Measurements from ENCODE around the gene RAI2.

The RAI2 gene

GRCh38 chrX:17831255-17831654, 29.8 kb downstream of the RAI2 start:
- in situ Hi-C loops (cut with MboI; ENCODE audit: low pct_unique_long_range_greater_than_20kb, low sequenced_read_pairs): no loop called here
- DNase-seq: no peak

GRCh38 chrX:17830211-17830610, 30.9 kb downstream of the RAI2 start:
- in situ Hi-C loops (cut with MboI; ENCODE audit: low pct_unique_long_range_greater_than_20kb, low sequenced_read_pairs): no loop called here
- DNase-seq: no peak

DNA sequence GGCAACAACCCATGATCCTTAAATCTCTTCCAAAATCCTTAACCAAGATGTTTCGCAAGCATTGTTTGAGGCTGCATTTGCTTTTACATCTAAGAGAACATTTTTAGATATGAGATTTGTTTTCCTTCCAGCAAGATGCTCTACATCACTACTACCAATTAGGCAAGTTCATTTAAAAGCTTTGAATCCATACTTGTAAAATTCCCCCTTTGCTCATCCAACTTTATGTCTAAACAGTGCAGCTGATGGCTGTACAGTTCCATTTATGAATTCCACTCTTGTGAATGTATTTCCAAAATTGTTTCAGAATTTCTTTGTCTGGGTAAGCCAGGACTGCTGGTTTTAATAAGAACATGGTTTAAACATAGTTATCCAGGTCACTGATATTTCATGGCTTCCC, 31.5 kb downstream of the RAI2 start:
- in situ Hi-C loops (cut with MboI; ENCODE audit: low pct_unique_long_range_greater_than_20kb, low sequenced_read_pairs): no loop called here
- DNase-seq: no peak

DNA sequence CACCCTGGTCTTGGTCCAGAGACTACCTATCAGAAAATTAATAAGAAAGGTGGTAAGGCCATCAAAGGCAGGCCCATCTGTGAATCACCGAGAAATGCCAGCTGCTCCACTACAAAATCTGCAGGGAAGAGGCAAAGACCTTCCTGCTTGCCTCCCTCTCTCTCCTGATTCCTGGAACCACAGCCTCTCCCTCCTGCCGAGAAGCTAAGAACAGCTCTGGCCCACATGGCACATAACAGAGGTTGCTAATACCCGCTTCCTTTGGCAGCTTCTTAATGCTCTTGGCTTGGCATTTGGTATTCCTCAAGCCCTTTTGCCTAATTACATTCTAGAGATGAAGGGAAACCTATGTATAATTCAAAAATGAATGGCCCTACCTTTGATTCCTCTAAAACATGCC, 32.9 kb downstream of the RAI2 start:
- in situ Hi-C loops (cut with MboI; ENCODE audit: low pct_unique_long_range_greater_than_20kb, low sequenced_read_pairs): no loop called here
- no peak for DNase-seq

DNA sequence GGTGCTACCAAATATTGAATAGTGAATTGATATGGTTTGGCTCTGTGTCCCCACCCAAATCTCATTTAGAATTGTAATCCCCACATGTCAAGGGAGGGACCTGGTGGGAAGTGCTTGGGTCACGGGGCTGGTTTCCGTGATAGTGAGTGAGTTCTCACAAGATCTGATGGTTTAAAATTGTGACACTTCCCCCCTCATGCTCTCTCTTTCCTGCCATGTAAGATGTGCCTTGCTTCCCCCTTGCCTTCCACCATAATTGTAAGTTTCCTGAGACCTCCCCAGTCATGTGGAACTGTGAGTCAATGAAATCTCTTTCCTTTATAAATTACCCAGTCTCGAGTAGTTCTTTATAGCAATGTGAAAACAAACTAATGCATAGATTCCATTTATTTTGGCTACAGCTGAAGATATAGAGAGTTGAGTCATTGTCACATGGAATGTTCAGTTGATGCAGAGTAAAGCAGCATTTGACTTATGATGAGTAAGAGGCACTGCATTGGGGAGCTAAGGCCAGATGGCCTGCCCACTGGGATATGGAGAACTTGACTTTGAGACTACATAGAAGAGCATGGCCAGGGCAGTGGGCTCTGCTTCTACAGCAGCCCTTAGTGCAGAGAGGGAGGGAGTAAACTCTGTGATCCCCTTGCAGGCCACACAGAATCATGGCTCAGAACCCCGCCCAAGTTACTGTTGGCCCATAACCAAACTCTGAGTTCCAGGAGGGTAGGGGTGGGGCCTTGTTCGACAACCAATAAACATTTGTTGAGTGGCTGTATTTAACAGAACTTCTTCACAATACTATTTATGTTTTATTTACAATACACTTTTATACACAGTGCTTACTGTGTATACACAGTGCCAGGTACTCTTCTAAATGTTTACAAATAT, 34.2 kb downstream of the RAI2 start:
- DNase-seq: no peak

DNA sequence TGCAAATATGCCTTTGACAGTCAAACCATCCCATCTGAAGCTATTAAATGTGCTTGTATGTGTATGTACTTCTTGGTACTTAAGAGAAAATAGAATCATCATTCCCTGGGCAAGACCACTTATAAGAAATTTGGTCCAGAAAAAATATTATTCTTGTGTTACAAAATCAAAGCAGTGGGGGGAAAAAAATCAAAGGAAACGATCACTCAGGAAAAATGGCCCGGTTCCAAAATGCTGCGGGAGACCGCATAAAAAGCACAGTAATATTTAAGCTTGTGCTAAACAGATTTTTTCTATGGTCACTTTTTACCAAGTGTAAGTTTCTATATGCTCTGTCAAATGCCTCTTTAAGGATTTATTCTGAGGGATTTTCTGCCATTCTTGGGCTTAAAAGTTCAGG, 36.1 kb downstream of the RAI2 start:
- no peak for DNase-seq
- in situ Hi-C loops (cut with MboI; ENCODE audit: low pct_unique_long_range_greater_than_20kb, low sequenced_read_pairs): no loop called here

More for the DNA sequence above, 34.2 kb downstream of the RAI2 start:
- in situ Hi-C loops (cut with MboI; ENCODE audit: low pct_unique_long_range_greater_than_20kb, low sequenced_read_pairs): no loop called here

DNA sequence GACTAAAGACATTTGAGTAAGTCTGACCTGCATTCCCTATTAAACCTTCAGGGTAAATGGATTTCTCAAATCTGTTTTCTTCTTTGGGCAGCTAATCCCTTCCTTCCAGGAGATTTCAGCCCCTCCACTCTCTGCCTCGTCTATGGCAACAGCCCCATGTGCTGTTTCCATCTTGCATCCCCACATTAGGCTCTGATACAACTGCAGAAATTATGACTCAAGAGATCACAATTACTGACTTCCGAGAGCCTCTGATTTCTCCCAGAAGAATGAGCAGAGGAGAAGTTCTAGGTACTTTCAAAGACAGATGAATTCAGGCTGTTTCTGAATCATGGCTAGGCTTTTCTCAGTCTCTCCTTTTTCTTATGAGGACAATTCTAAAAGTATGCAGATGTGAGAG, 38.7 kb downstream of the RAI2 start:
- in situ Hi-C loops (cut with MboI; ENCODE audit: low pct_unique_long_range_greater_than_20kb, low sequenced_read_pairs): no loop called here
- no peak for DNase-seq

DNA sequence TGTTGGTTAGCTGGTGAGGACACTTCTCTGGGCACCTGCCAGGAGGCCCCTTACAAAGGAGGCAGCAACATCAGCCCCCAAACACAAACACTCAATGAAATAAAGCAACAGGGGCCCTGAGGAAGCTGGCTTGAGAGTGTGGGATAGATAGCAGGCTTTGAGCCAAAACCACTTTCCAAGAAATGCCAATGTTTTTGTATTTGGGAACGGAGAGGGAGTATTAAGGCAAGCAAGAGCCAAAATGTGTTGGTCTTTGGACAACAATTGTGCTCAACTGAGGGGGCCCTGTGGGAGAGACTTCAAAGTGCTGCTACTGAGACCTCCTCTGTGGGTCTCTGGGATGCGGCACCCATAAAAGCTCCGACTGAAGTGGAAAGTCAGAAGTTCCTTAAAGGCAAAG, 41.0 kb downstream of the RAI2 start:
- no peak for DNase-seq
- in situ Hi-C loops (cut with MboI; ENCODE audit: low pct_unique_long_range_greater_than_20kb, low sequenced_read_pairs): no loop called here

GRCh38 chrX:17818726-17819125, 42.4 kb downstream of the RAI2 start:
- no peak for DNase-seq
- in situ Hi-C loops (cut with MboI; ENCODE audit: low pct_unique_long_range_greater_than_20kb, low sequenced_read_pairs): no loop called here

DNA sequence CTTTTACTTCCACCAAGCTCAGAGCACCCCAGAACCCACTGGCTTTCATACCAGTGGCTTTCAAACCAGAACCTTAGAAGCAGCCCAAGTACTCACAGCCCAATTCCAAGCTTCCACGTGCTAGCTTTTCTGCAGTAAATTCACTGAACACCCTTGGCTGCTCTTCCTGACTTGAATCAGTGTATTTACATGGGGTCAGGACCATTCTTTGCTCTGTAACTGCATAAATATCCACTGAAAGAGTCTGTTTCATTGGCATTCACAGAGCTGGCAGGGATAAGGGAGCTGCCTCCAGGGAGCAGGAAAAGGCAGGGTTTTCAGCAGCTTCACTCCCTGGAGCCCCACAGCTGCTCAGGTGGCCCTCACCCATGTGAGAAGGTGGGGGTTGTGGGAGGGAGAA, 43.8 kb downstream of the RAI2 start:
- in situ Hi-C loops (cut with MboI; ENCODE audit: low pct_unique_long_range_greater_than_20kb, low sequenced_read_pairs): no loop called here
- DNase-seq: no peak

DNA sequence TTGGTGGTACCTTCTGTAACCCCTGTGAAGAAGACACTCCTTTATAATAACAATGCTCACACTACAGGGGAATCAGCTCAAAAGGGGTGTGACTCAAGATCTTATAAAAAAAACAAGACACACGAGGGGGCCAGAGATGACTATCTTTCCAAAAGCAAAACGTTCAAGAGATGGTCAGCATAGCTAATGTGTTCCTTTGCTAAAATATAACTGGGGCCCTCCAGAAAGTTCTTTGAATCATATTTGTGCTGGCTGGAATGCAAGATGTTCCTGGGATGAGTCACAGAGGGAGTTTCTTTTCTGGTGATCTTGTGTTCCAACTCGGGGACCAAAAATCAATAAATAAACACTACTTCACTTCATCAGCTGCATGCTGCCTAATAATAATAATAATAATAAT, 46.5 kb downstream of the RAI2 start:
- in situ Hi-C loops (cut with MboI; ENCODE audit: low pct_unique_long_range_greater_than_20kb, low sequenced_read_pairs): no loop called here
- no peak for DNase-seq

- in situ Hi-C loops (cut with MboI; ENCODE audit: low pct_unique_long_range_greater_than_20kb, low sequenced_read_pairs): no loop called here
- no peak for DNase-seq
Observed at GRCh38 chrX:17814059-17814458, 47.0 kb downstream of the RAI2 start.

- in situ Hi-C loops (cut with MboI; ENCODE audit: low pct_unique_long_range_greater_than_20kb, low sequenced_read_pairs): no loop called here
- DNase-seq: no peak
Observed at GRCh38 chrX:17813277-17813676, 47.8 kb downstream of the RAI2 start.

- peak; percentile 4 for DNase-seq
- in situ Hi-C loops (cut with MboI; ENCODE audit: low pct_unique_long_range_greater_than_20kb, low sequenced_read_pairs): no loop called here
Observed at GRCh38 chrX:17812763-17813162, 48.3 kb downstream of the RAI2 start.

GRCh38 chrX:17809984-17810383, 51.1 kb downstream of the RAI2 start:
- in situ Hi-C loops (cut with MboI; ENCODE audit: low pct_unique_long_range_greater_than_20kb, low sequenced_read_pairs): no loop called here
- no peak for DNase-seq

DNA sequence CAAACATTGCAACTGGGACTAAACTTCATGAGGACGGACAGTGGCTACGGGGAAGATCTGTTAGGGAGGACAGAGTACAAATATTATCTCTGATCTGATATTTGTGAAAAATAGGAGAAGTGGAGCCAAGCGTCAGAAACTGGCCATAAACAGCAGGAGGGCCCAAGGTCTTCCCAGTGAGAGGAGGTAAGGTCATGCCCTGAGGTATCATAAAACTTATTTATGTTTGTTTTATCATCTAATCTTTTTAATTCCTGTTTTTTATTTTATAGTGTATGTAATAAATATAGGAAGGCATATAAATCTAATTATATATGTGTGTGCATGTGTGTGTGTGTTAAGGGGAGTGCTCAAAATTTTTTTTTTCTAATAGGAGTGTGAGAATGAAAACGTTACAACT, 51.8 kb downstream of the RAI2 start:
- in situ Hi-C loops (cut with MboI; ENCODE audit: low pct_unique_long_range_greater_than_20kb, low sequenced_read_pairs): no loop called here
- no peak for DNase-seq

DNA sequence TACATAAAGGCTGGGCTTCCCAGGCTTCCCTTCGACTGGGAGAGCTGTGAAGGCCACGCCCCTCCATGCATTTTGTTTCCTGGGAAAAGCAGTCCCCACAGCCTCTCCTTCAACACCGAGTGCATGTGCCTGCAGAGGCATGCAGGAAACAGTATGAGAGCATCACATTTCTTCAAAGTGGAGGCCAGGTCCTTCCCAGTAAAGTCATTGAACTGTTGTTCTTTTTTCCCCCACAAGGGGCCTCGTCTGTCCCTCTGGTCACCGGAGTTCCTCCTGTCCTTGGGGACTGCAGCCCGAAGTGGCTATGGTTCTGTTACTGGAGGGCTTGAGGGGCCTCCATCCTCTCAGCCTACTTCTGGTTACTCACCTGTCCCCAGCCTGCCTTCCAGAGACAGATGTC, 56.0 kb downstream of the RAI2 start:
- in situ Hi-C loops (cut with MboI; ENCODE audit: low pct_unique_long_range_greater_than_20kb, low sequenced_read_pairs): no loop called here
- DNase-seq: no peak

- no peak for DNase-seq
- in situ Hi-C loops (cut with MboI; ENCODE audit: low pct_unique_long_range_greater_than_20kb, low sequenced_read_pairs): no loop called here
Observed at GRCh38 chrX:17803449-17803848, 57.6 kb downstream of the RAI2 start.

GRCh38 chrX:17802756-17803155, 58.3 kb downstream of the RAI2 start:
- in situ Hi-C loops (cut with MboI; ENCODE audit: low pct_unique_long_range_greater_than_20kb, low sequenced_read_pairs): no loop called here
- no peak for DNase-seq

GRCh38 chrX:17801431-17801830, 59.7 kb downstream of the RAI2 start:
- in situ Hi-C loops (cut with MboI; ENCODE audit: low pct_unique_long_range_greater_than_20kb, low sequenced_read_pairs): no loop called here
- DNase-seq: no peak

DNA sequence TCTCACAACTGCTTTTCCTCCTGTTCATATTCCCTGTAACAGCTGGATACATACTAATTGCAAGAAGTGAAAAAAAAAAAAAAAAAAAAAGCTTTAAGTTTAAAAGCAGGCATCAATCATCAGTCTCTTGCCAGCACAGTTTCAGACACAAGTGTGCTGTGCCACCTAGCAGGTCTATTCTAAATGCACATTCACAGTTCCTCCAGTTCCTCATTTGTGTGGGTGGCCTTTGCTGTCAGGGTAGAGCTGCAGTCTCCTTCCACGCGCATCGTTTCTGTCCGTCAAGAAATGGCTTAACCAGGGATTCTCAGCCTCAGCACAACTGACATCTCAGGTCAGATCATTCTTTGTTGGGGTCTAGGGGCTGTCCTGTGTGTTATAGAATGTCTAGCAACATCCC, 62.2 kb downstream of the RAI2 start:
- in situ Hi-C loops (cut with MboI; ENCODE audit: low pct_unique_long_range_greater_than_20kb, low sequenced_read_pairs): loop anchor here (10.0 kb wide), 1 partner anchor 576 kb away; no protein-coding TSS in a partner anchor
- no peak for DNase-seq

Measured in KBM-7 (cell line).